Colonic mucosa (tissue), 4 donors: Measurements from ENCODE around the gene VWA8. TPM values are rescaled to one million over a fixed set of nuclear protein-coding genes. Genes with fewer than 3 reads are reported as not detected.

Source experiments
- DNase-seq: peaks from one replicate; pipeline ENCODE4 v3.0.0-alpha.2; 2020
- H3K27ac ChIP-seq: fragments of 200-600 bp; one replicate; pipeline ENCODE4 v1.8.0; 2021
- H3K27me3 ChIP-seq: fragments of 200-600 bp; one replicate; pipeline ENCODE4 v1.8.0; 2021
- H3K36me3 ChIP-seq: fragments of 200-600 bp; one replicate; pipeline ENCODE4 v1.8.0; 2021
- H3K4me1 ChIP-seq: fragments of 200-600 bp; one replicate; pipeline ENCODE4 v1.8.0; 2021; ENCODE audit warnings: mild to moderate bottlenecking
- H3K4me3 ChIP-seq: fragments of 200-600 bp; one replicate; pipeline ENCODE4 v1.8.0; 2021
- H3K9ac ChIP-seq, 2 donors: one replicate each; pipeline ENCODE4 v1.7.0; 2013; ENCODE audit warnings: control low read depth in 2 of 2, low read depth in 2 of 2, low read length in 2 of 2
- H3K9me3 ChIP-seq: fragments of 200-600 bp; one replicate; pipeline ENCODE4 v1.8.0; 2021
- intact Hi-C: fragments of 100-400 bp; cut with DNase I; formaldehyde crosslinking; loops from one replicate; pipeline ENCODE4 v1.14.1; 2022
- total RNA-seq, 2 donors: library from RNA; stranded (reverse); fragmentation: NEBNext Ultra II Directional in 1 of 2; extraction: Animal tissue kit (Norgen Biotek cat#: 25700) in 1 of 2; gene quantifications; one replicate each; pipeline ENCODE4 v1.2.1, GENCODE V29; 2021
- TF ChIP-seq, protein P1 (sequence below): fragments of 200-600 bp; IDR thresholded peaks from one replicate; pipeline ENCODE4 v1.8.0; 2022; ENCODE audit warnings: antibody characterized with exemption, mild to moderate bottlenecking
- donor health status: healthy.
- donor health status: DM: no; HTN: no; CAD: no.
- donor health status: DM: no; HTN: no; CAD: no.

The VWA8 gene
- total RNA-seq, 2 donors from 2014 or later = 23.8 to 31.8 TPM

DNA sequence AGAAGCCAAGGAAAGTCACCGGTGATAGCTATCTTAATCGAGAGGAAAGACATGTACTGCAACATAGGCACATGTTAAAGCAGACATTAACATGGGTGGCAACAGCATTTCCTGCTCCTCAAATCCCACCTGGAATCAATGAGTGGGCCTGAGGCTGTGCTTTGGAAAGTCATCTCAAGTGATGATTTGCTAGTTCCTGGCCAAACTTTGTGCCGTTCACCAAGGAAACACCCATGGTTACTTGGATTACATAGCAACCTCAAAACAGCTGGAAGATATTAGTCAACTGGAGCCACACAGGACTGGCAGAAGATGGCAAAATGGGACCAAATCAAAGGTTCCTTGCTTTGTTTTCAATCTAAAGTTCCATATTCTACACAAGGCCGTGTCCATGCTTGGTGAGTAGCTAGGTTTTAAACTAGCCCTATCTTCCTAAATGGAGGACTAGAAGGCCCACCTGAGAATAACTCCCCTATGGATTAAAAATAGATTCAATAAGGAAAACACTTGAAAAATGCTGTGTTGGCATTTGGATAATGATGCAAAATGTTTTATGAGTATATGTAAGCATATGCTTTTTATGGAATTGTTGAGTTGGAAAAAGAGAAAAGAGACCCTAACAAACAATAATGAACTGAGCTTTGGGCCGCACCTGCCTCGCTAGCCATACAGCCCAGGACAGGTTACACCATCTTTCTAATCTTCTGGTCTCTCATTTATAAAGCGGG lies 359.0 kb downstream of the VWA8 start:
- intact Hi-C loops = no loop called here
- Histone ChIP-seq H3K36me3 (no peaks in the 10 kb centered on the region), H3K27ac (no peak overlapping the region), H3K9me3 (no peaks in the 10 kb centered on the region), H3K4me1 (no peaks in the 10 kb centered on the region), H3K4me3 (no peak overlapping the region), H3K9ac (no peak overlapping the region), H3K27me3 (no peaks in the 10 kb centered on the region)
- no peak for DNase-seq
- TF ChIP-seq, protein P1, sequence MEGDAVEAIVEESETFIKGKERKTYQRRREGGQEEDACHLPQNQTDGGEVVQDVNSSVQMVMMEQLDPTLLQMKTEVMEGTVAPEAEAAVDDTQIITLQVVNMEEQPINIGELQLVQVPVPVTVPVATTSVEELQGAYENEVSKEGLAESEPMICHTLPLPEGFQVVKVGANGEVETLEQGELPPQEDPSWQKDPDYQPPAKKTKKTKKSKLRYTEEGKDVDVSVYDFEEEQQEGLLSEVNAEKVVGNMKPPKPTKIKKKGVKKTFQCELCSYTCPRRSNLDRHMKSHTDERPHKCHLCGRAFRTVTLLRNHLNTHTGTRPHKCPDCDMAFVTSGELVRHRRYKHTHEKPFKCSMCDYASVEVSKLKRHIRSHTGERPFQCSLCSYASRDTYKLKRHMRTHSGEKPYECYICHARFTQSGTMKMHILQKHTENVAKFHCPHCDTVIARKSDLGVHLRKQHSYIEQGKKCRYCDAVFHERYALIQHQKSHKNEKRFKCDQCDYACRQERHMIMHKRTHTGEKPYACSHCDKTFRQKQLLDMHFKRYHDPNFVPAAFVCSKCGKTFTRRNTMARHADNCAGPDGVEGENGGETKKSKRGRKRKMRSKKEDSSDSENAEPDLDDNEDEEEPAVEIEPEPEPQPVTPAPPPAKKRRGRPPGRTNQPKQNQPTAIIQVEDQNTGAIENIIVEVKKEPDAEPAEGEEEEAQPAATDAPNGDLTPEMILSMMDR = no peak

DNA sequence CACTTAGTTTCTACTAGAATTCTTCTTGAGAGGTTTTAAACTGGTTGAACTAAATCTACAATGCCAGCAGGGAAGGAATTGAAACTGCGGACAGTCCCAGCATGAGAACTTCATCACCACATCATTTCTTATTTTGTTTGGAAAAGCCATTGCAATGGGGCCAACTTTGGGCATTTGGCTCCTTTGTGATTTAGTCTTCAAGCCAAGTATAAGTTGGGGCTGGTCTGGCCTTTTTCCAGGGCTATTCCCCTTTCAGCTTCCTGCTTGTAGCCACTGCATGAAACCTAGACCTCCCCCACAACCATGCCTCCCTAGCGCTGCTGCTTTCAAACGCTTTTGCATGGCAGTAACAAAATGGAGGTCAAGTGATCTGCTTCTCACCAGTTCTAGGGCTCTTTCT lies 361.3 kb downstream of the VWA8 start:
- H3K27ac ChIP-seq = no peak overlapping the region
- H3K9ac ChIP-seq = no peak overlapping the region
- intact Hi-C loops = no loop called here
- DNase-seq = no peak
- no peaks in the 10 kb centered on the region for H3K4me1 ChIP-seq
- TF ChIP-seq, protein P1 = no peak
- no peaks in the 10 kb centered on the region for H3K9me3 ChIP-seq
- no peaks in the 10 kb centered on the region for H3K36me3 ChIP-seq
- H3K4me3 ChIP-seq = no peak overlapping the region
- no peaks in the 10 kb centered on the region for H3K27me3 ChIP-seq

DNA sequence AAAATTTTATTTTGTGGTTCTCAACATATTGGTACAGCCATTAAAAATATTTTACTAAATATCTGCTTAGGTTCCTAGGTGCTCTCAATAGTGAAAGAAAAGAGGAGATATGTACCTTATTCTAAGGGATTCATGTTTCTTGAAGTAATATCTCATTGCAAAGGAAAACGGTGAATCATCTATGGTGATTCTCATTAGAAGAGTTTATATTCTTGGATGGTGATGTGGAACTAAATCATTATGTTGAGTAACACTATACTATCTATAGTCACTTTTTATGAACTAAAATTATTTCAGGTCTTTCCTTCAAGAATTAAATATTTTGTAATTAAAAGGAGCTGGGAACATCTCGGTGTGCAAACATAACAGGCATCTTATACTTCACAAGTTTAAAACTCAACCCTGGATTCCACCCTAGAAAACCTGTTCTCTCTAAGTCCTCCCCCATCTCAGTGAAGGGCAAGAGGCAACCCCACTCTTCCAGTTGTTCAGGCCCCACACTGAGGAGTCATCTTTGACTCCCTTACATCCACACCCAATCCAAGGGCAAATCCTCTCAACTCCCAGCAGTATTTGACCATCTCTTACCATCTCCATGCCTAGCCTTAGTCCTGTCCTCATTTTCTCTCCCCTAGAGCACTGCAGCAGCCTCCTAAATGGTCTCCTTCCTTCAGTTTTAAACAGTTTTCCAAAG lies 363.4 kb downstream of the VWA8 start:
- no peak for DNase-seq
- TF ChIP-seq, protein P1 = no peak
- no peaks in the 10 kb centered on the region for H3K4me1 ChIP-seq
- no peaks in the 10 kb centered on the region for H3K36me3 ChIP-seq
- no peak overlapping the region for H3K27ac ChIP-seq
- no peaks in the 10 kb centered on the region for H3K27me3 ChIP-seq
- intact Hi-C loops = no loop called here
- no peaks in the 10 kb centered on the region for H3K9me3 ChIP-seq
- no peak overlapping the region for H3K4me3 ChIP-seq
- H3K9ac ChIP-seq = no peak overlapping the region

DNA sequence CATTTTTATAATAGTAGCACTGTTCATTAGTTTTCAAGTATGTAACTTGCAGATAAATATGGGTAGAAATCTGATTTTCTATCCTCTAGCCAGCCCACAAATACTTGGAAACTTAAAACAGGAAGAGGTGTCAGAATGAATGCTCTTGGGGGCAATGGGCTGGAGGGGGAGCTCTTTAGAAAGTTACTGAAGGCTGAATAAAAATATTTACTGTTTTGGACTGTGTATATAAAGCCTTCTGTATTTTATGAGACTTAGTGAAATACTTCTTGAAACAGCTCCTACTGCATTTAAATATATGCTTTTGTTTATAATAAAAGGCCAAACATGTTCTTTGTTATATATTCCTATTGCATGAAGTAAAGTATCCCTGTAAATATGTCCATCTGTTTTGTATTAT lies 364.7 kb downstream of the VWA8 start:
- TF ChIP-seq, protein P1 = no peak
- Histone ChIP-seq H3K4me1 (no peaks in the 10 kb centered on the region), H3K9ac (no peak overlapping the region), H3K27ac (no peak overlapping the region), H3K4me3 (no peak overlapping the region), H3K36me3 (no peaks in the 10 kb centered on the region), H3K27me3 (no peaks in the 10 kb centered on the region), H3K9me3 (no peaks in the 10 kb centered on the region)
- intact Hi-C loops = no loop called here
- no peak for DNase-seq

DNA sequence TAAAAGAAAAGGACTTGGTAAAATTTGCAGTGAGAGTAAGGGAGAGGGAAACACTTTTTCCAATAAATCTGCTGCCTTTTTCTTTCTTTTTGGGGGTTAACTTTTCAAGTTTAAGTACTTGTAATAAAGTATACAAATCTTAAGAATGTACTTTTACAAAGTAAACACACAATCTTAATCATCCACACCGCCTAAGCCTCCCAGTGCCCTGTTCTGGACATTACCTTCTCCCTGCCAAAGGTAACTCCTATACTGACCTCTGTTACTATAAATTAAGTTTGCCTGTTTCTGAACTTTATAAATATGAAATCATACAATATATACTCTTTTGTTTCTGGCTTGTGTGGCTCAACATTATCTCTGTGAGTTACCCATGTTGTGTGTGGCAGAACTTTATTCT lies 365.6 kb downstream of the VWA8 start:
- no peaks in the 10 kb centered on the region for H3K36me3 ChIP-seq
- TF ChIP-seq, protein P1 = no peak
- H3K4me1 ChIP-seq = no peaks in the 10 kb centered on the region
- no peaks in the 10 kb centered on the region for H3K27me3 ChIP-seq
- no peak overlapping the region for H3K9ac ChIP-seq
- H3K27ac ChIP-seq = no peak overlapping the region
- H3K9me3 ChIP-seq = no peaks in the 10 kb centered on the region
- H3K4me3 ChIP-seq = no peak overlapping the region
- intact Hi-C loops = no loop called here
- DNase-seq = no peak
